Spleen (tissue), 7 donors: ENCODE measurements around the gene ADORA3.

ENCODE experiments used
- POLR2A ChIP-seq, 3 donors: fragments of 450-650 bp; IDR thresholded peaks; one replicate each; pipeline ENCODE4 v1.5.1; 2017; ENCODE audit warnings: antibody characterized with exemption in 3 of 3, mild to moderate bottlenecking in 1 of 3
- POLR2AphosphoS5 ChIP-seq, 3 donors: sonication (generic); formaldehyde crosslinking; IDR thresholded peaks; one replicate each; pipeline ENCODE4 v1.5.1; 2017; ENCODE audit warnings: antibody characterized with exemption in 3 of 3
- TF ChIP-seq, protein P1 (sequence below), 11 experiments: fragments of 200-600 bp in 7 of 11; fragments of 450-650 bp in 4 of 11; sonication (generic) in 4 of 11; IDR thresholded peaks in 8 of 11; conservative IDR thresholded peaks in 3 of 11; 1 replicate in 7 of 11; 2 replicates in 4 of 11; pipeline versions ENCODE4 v1.4.0 to v1.8.0; 2016 to 2021; ENCODE audit warnings: antibody characterized with exemption in 11 of 11, inconsistent platforms in 4 of 11, mild to moderate bottlenecking in 1 of 11
- donor health status: DM: no; HTN: no; CAD: no; lungs with moderate emphysema.
- donor health status: DM: no; HTN: no; CAD: no.
- donor health status: DM: no; HTN: no; CAD: no.

DNA sequence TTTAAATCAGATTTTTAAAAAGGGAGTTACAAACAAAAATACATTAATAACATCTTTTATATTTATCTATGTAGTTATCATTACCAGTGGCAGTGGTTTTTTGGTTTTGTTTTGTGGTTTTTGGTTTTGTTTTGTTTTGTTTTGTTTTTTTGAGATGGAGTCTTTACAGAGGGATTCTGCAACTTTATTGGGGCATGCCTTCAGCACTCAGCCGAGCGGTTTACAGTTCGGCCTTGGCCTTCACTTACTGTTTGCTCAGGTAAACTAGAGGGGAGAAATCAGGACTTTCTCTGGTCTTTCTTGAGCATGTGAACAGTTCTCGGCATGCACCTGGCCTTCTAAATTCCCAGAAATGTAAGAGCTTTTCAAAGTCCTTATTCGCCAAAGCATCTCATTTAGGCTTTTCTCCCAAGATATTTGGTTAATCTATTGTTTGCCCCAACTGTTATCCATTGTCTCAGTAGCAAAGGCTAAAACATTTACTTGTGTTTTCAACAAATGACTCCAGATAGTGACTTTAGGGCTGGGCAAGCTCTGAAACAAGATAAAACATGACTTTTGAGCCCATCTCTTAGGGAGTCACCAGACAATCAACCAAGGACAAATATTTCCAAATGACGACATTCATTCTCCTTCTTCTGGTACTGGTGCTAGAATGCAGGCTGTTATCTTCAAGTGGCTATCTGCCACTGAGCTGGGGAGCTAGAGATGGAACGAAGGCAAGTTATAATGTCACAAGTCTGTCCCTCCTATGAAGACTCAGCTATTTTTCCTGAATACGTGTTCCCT lies 48.4 kb upstream of the ADORA3 start:
- no peak for TF ChIP-seq POLR2A (IDR thresholded peaks at IDR 0.05)
- TF ChIP-seq, protein P1, sequence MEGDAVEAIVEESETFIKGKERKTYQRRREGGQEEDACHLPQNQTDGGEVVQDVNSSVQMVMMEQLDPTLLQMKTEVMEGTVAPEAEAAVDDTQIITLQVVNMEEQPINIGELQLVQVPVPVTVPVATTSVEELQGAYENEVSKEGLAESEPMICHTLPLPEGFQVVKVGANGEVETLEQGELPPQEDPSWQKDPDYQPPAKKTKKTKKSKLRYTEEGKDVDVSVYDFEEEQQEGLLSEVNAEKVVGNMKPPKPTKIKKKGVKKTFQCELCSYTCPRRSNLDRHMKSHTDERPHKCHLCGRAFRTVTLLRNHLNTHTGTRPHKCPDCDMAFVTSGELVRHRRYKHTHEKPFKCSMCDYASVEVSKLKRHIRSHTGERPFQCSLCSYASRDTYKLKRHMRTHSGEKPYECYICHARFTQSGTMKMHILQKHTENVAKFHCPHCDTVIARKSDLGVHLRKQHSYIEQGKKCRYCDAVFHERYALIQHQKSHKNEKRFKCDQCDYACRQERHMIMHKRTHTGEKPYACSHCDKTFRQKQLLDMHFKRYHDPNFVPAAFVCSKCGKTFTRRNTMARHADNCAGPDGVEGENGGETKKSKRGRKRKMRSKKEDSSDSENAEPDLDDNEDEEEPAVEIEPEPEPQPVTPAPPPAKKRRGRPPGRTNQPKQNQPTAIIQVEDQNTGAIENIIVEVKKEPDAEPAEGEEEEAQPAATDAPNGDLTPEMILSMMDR (IDR thresholded peaks at IDR 0.05 in 8 of 11, conservative IDR thresholded peaks at IDR 0.05 in 3 of 11), result no peak
- no peak for TF ChIP-seq POLR2AphosphoS5 (IDR thresholded peaks at IDR 0.05)
